Panc1 (cell line): ENCODE measurements around the gene MPP3. TPM values are rescaled to one million over a fixed set of nuclear protein-coding genes. Genes with fewer than 3 reads are reported as not detected.

Experiments used
- ATAC-seq: fragments of 200-7000 bp; cut with Tn5 transposase; 2 replicates; pipeline ENCODE4 v1.9.1; 2020; ENCODE audit warnings: mild to moderate bottlenecking, moderate library complexity
- BruUV-seq: library from RNA; stranded (reverse); fragments of 400-500 nt; replicated peaks from 2 replicates; lab custom pipeline; 2021; lab: Mats Ljungman, UMichigan
- CTCF ChIA-PET: fragments of 300-600 bp; sonication (Branson Sonifier 250); formaldehyde crosslinking; loops from one replicate; lab custom pipeline; 2022; ENCODE audit warnings: antibody characterized with exemption; lab: Charles Lee
- POLR2A ChIA-PET: fragments of 300-600 bp; sonication (Branson Sonifier 250); formaldehyde crosslinking; loops from one replicate; lab custom pipeline; 2022; ENCODE audit warnings: antibody characterized with exemption; lab: Charles Lee
- DNase-seq: peaks from one replicate; pipeline ENCODE4 v3.0.0-alpha.2; 2010; ENCODE audit warnings: low read depth, low spot score
- H3K27ac ChIP-seq: 2 replicates; pipeline ENCODE4 v1.5.1; 2011; ENCODE audit warnings: mild to moderate bottlenecking, low read length, inconsistent platforms
- H3K27me3 ChIP-seq: fragments of 200-500 bp; sonication (Bioruptor generic); 2 replicates; pipeline ENCODE4 v1.6.0; 2014; ENCODE audit warnings: low read length, inconsistent platforms; ENCODE audit not compliant: control insufficient read depth, insufficient read depth
- H3K36me3 ChIP-seq: fragments of 200-500 bp; sonication (Bioruptor generic); 2 replicates; pipeline ENCODE4 v1.5.1; 2014; ENCODE audit warnings: inconsistent platforms, mild to moderate bottlenecking, low read length, moderate library complexity; ENCODE audit not compliant: control insufficient read depth, insufficient read depth
- H3K4me1 ChIP-seq: 2 replicates; pipeline ENCODE4 v1.5.1; 2011; ENCODE audit warnings: inconsistent platforms, mild to moderate bottlenecking, low read length, moderate library complexity; ENCODE audit not compliant: control insufficient read depth, insufficient read depth
- H3K4me3 ChIP-seq, 2 experiments: 2 replicates each; pipeline ENCODE4 v1.5.1; 2011 to 2012; ENCODE audit warnings: low read depth in 2 of 2, low read length in 2 of 2, mild to moderate bottlenecking in 2 of 2, inconsistent platforms in 1 of 2, moderate library complexity in 1 of 2
- H3K9me3 ChIP-seq: fragments of 200-500 bp; sonication (Bioruptor generic); 2 replicates; pipeline ENCODE4 v1.5.1; 2014; ENCODE audit warnings: low read depth, mild to moderate bottlenecking, inconsistent platforms, low read length, moderate library complexity; ENCODE audit not compliant: control insufficient read depth, insufficient read depth
- CTCF ChIP-seq: fragments of 450-650 bp; IDR thresholded peaks from 2 replicates; pipeline ENCODE4 v1.5.1; 2017; ENCODE audit warnings: mild to moderate bottlenecking
- POLR2AphosphoS5 ChIP-seq: IDR thresholded peaks from 2 replicates; pipeline ENCODE4 v1.6.1; 2012; ENCODE audit warnings: mild to moderate bottlenecking, low read depth, low read length, moderate library complexity
- REST ChIP-seq, 2 experiments: IDR thresholded peaks; 2 replicates each; pipeline ENCODE4 v1.6.1; 2011 to 2012; ENCODE audit warnings: low read depth in 2 of 2, control low read depth in 1 of 2, low read length in 1 of 2, mild to moderate bottlenecking in 1 of 2, moderate library complexity in 1 of 2; ENCODE audit not compliant: insufficient read depth in 1 of 2
- SIN3A ChIP-seq: IDR thresholded peaks from 2 replicates; pipeline ENCODE4 v1.6.1; 2012; ENCODE audit warnings: low read depth, mild to moderate bottlenecking, low read length, moderate library complexity, borderline replicate concordance; ENCODE audit not compliant: insufficient read depth
- TCF7L2 ChIP-seq: IDR thresholded peaks from 2 replicates; pipeline ENCODE4 v1.6.1; 2011; ENCODE audit warnings: mild to moderate bottlenecking, low read depth, low read length, inconsistent platforms
- in situ Hi-C: cut with HindIII; loops from 2 replicates; pipeline ENCODE4 v1.10.0; 2016; ENCODE audit warnings: low sequenced_read_pairs, low pct_unique_long_range_greater_than_20kb
- intact Hi-C: fragments of 100-400 bp; cut with micrococcal nuclease; formaldehyde crosslinking; loops from one replicate; pipeline ENCODE4 v1.10.0; 2022; ENCODE audit not compliant: unreplicated experiment
- total RNA-seq: library from RNA; stranded (reverse); gene quantifications from one replicate; pipeline ENCODE4 v1.2.1, GENCODE V29; 2021; ENCODE audit not compliant: unreplicated experiment

Gene MPP3
- total RNA-seq, 1 experiment from 2014 or later = 7.1 TPM

- no peak for TF ChIP-seq CTCF
- no peak for TF ChIP-seq POLR2AphosphoS5
- no peak for TF ChIP-seq TCF7L2
- no peak for TF ChIP-seq REST (IDR thresholded peaks at IDR 0.05; ENCODE audit: insufficient read depth in 1 of 2, low read depth in 2 of 2, low read length in 1 of 2)
- TF ChIP-seq SIN3A = no peak
- no peaks in the 10 kb centered on the region for H3K9me3 ChIP-seq
- intact Hi-C loops = no loop called here
- H3K4me3 ChIP-seq = no peak overlapping the region
- in situ Hi-C loops = loop anchor here (10.0 kb wide), 1 partner anchor 52 kb away; no protein-coding TSS in a partner anchor
- DNase-seq (no peak), ATAC-seq (no peak)
- no TSS peak for BruUV-seq
- ChIA-PET POLR2A (no interaction called here), CTCF (no interaction called here)
- H3K4me1 ChIP-seq = no peaks in the 10 kb centered on the region
- no peaks in the 10 kb centered on the region for H3K36me3 ChIP-seq
- H3K27me3 ChIP-seq = no peaks in the 10 kb centered on the region
- no peak overlapping the region for H3K27ac ChIP-seq
These were observed 75.7 kb downstream of the MPP3 start for GRCh38 chr17:43757171-43757660.

- Histone ChIP-seq H3K36me3 (no peaks in the 10 kb centered on the region), H3K4me3 (no peak overlapping the region), H3K4me1 (no peaks in the 10 kb centered on the region), H3K27ac (no peak overlapping the region), H3K9me3 (no peaks in the 10 kb centered on the region), H3K27me3 (no peaks in the 10 kb centered on the region)
- DNase-seq (no peak), ATAC-seq (no peak)
- TF ChIP-seq POLR2AphosphoS5 (no peak), REST (IDR thresholded peaks at IDR 0.05; ENCODE audit: insufficient read depth in 1 of 2, low read depth in 2 of 2, low read length in 1 of 2) (no peak), CTCF (no peak), TCF7L2 (no peak), SIN3A (no peak)
- intact Hi-C loops (no loop called here), in situ Hi-C loops (loop anchor here (10.0 kb wide), 1 partner anchor 51 kb away; no protein-coding TSS in a partner anchor)
- ChIA-PET CTCF (interaction anchor here (0.7 kb wide), 1 partner anchor 50 kb away, joined by 3 read pairs; no protein-coding TSS in a partner anchor), POLR2A (interaction anchor here (0.6 kb wide), 1 partner anchor 44 kb away, joined by 3 read pairs; no protein-coding TSS in a partner anchor)
- BruUV-seq = no TSS peak
These were observed 76.7 kb downstream of the MPP3 start for GRCh38 chr17:43756201-43756600.
